WTC11 (cell line): ENCODE results near the gene THAP3. TPM values are rescaled to one million over a fixed set of nuclear protein-coding genes. Genes with fewer than 3 reads are reported as not detected.
"Not testable (repeated sequence)": the region's sequence is repeated elsewhere in the genome, so short reads cannot be mapped to it uniquely, and the experiment has no call there.

Experiments
- ATAC-seq: fragments of 200-7000 bp; cut with Tn5 transposase; 2 replicates; pipeline ENCODE4 v1.10.0; 2021; ENCODE audit warnings: mild to moderate bottlenecking, moderate library complexity
- CTCF ChIA-PET: fragments of 300-600 bp; sonication (Branson Sonifier 250); formaldehyde crosslinking; loops from one replicate; lab custom pipeline; 2021; ENCODE audit warnings: antibody characterized with exemption; lab: Charles Lee
- POLR2A ChIA-PET: fragments of 350-600 bp; sonication (Branson Sonifier 250); formaldehyde crosslinking; loops from one replicate; lab custom pipeline; 2021; ENCODE audit warnings: antibody characterized with exemption; lab: Charles Lee
- DNase-seq: peaks from one replicate; pipeline ENCODE4 v3.0.0; 2021; ENCODE audit warnings: low spot score
- H3K27ac Mint-ChIP-seq: 2 replicates; pipeline ENCODE4 v1.8.0; 2021; ENCODE audit warnings: mixed read lengths
- H3K27me3 Mint-ChIP-seq: 2 replicates; pipeline ENCODE4 v1.8.0; 2021; ENCODE audit warnings: low read depth, mild to moderate bottlenecking, moderate library complexity, mixed read lengths
- H3K36me3 Mint-ChIP-seq: 2 replicates; pipeline ENCODE4 v1.8.0; 2021; ENCODE audit warnings: mixed read lengths
- H3K4me1 Mint-ChIP-seq: 2 replicates; pipeline ENCODE4 v1.8.0; 2022; ENCODE audit warnings: mixed read lengths
- H3K4me3 Mint-ChIP-seq: 2 replicates; pipeline ENCODE4 v1.8.0; 2021; ENCODE audit warnings: mild to moderate bottlenecking, moderate library complexity, mixed read lengths
- H3K9me3 Mint-ChIP-seq: 2 replicates; pipeline ENCODE4 v1.8.0; 2021; ENCODE audit warnings: mixed read lengths
- ELF4 ChIP-seq: sonication (generic); formaldehyde crosslinking; IDR thresholded peaks from 2 replicates; pipeline ENCODE4 v1.8.1; 2022; ENCODE audit warnings: low read depth, mild to moderate bottlenecking, moderate library complexity, missing genetic modification reagents
- EMX1 ChIP-seq: fragments of 250-450 bp; sonication (Bioruptor Pico); IDR thresholded peaks from 2 replicates; pipeline ENCODE4 v1.8.0; 2021; ENCODE audit warnings: mild to moderate bottlenecking
- FOXJ3 ChIP-seq: sonication (generic); formaldehyde crosslinking; IDR thresholded peaks from 2 replicates; pipeline ENCODE4 v1.9.0; 2021; ENCODE audit warnings: missing genetic modification reagents, mild to moderate bottlenecking, borderline replicate concordance
- GTF2I ChIP-seq: fragments of 250-450 bp; sonication (Bioruptor Pico); conservative IDR thresholded peaks from 2 replicates; pipeline ENCODE4 v1.4.0; 2021; ENCODE audit warnings: mild to moderate bottlenecking
- RORB ChIP-seq: fragments of 250-450 bp; sonication (Bioruptor Pico); IDR thresholded peaks from 2 replicates; pipeline ENCODE4 v1.9.0; 2021; ENCODE audit warnings: mild to moderate bottlenecking
- ZNF219 ChIP-seq: sonication (generic); formaldehyde crosslinking; IDR thresholded peaks from 2 replicates; pipeline ENCODE4 v1.8.0; 2023; ENCODE audit warnings: missing genetic modification reagents, mild to moderate bottlenecking, borderline replicate concordance
- ZNF671 ChIP-seq: fragments of 250-450 bp; sonication (Bioruptor Pico); IDR thresholded peaks from 2 replicates; pipeline ENCODE4 v1.8.0; 2021; ENCODE audit warnings: mild to moderate bottlenecking
- total RNA-seq: library from RNA; stranded (reverse); gene quantifications from 3 replicates; pipeline ENCODE4 v1.2.3, GENCODE V29; 2021
- TF ChIP-seq, protein P1 (sequence below): fragments of 250-450 bp; sonication (Bioruptor Pico); IDR thresholded peaks from 2 replicates; pipeline ENCODE4 v1.8.0; 2021; ENCODE audit warnings: mild to moderate bottlenecking
- TF ChIP-seq, protein P2 (sequence below): sonication (generic); formaldehyde crosslinking; IDR thresholded peaks from 2 replicates; pipeline ENCODE4 v1.8.1; 2023; ENCODE audit warnings: mild to moderate bottlenecking, missing genetic modification reagents
- TF ChIP-seq, protein P3 (sequence below): sonication (generic); formaldehyde crosslinking; IDR thresholded peaks from 2 replicates; pipeline ENCODE4 v1.8.1; 2022; ENCODE audit warnings: mild to moderate bottlenecking, moderate library complexity, missing genetic modification reagents
- TF ChIP-seq, protein P4 (sequence below): sonication (generic); formaldehyde crosslinking; IDR thresholded peaks from 2 replicates; pipeline ENCODE4 v1.8.1; 2022; ENCODE audit warnings: low read depth, mild to moderate bottlenecking, moderate library complexity, missing genetic modification reagents, borderline replicate concordance
- TF ChIP-seq, protein P5 (sequence below): sonication (generic); formaldehyde crosslinking; IDR thresholded peaks from 2 replicates; pipeline ENCODE4 v1.8.0; 2023; ENCODE audit warnings: mild to moderate bottlenecking, missing genetic modification reagents

THAP3 gene
- total RNA-seq, 1 experiment from 2014 or later = 14.8 TPM

DNA sequence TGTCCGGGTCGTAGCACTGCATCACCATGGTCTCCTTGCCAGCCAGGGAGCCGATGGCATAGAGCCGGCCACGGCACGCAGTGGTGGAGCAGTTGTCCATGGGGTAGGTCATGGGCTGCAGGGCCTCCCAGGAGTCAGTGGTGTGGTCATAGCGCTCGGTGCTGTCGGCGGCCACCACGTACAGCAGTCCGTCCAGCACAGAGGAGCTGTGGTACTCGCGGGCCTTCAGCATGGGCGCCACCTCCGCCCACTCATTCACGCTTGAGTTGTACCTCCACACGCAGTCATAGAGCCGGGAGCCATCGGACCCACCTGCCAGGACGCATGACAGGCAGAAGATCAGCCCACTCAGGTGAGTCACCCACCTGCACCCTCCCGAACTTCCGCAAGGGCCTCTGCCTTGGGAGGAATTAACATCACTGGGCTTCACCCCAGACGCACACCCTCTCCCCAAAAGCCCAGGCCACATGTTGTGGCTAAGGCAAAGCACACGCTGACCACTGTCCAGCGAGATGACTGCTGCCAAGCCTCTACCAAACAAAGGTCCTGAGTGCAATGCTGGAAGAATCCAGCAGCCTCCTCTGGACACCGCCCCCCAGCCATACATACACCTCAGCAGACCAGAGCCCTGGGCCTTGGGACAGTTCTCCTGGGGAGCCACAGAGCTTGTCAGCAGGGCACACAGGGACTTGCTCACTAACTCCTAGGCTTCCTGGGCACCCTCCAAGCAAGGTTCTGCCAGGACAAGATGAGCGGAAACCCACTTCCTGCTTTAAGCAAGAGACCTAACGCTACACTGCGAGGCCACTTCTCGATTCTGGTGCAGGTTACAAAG, 25.3 kb upstream of the THAP3 start:
- Mint-ChIP-seq H3K4me1 (peaks cover 22% of the 10 kb centered on the region), H3K27me3 (no peaks in the 10 kb centered on the region; the same call in 1 of the 2 replicates), H3K9me3 (no peaks in the 10 kb centered on the region), H3K36me3 (peaks cover 21% of the 10 kb centered on the region), H3K27ac (no peak overlapping the region), H3K4me3 (no peak overlapping the region)
- ATAC-seq (no peak), DNase-seq (no peak)
- CTCF ChIA-PET = interaction anchor here (1.1 to 1.4 kb wide), 2 partner anchors 17 to 45 kb away, joined by 3 to 7 read pairs; partner anchors contain the start of genes NOL9 and TAS1R1
- POLR2A ChIA-PET = no interaction called here
- no peak for TF ChIP-seq GTF2I
- TF ChIP-seq ZNF219 = no peak
- TF ChIP-seq ZNF671 = no peak
- TF ChIP-seq, protein P1, sequence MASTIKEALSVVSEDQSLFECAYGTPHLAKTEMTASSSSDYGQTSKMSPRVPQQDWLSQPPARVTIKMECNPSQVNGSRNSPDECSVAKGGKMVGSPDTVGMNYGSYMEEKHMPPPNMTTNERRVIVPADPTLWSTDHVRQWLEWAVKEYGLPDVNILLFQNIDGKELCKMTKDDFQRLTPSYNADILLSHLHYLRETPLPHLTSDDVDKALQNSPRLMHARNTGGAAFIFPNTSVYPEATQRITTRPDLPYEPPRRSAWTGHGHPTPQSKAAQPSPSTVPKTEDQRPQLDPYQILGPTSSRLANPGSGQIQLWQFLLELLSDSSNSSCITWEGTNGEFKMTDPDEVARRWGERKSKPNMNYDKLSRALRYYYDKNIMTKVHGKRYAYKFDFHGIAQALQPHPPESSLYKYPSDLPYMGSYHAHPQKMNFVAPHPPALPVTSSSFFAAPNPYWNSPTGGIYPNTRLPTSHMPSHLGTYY (CRISPR knock-in tag) = no peak
- TF ChIP-seq FOXJ3 (CRISPR knock-in tag) = no peak
- TF ChIP-seq ELF4 (CRISPR knock-in tag) = no peak
- TF ChIP-seq, protein P2, sequence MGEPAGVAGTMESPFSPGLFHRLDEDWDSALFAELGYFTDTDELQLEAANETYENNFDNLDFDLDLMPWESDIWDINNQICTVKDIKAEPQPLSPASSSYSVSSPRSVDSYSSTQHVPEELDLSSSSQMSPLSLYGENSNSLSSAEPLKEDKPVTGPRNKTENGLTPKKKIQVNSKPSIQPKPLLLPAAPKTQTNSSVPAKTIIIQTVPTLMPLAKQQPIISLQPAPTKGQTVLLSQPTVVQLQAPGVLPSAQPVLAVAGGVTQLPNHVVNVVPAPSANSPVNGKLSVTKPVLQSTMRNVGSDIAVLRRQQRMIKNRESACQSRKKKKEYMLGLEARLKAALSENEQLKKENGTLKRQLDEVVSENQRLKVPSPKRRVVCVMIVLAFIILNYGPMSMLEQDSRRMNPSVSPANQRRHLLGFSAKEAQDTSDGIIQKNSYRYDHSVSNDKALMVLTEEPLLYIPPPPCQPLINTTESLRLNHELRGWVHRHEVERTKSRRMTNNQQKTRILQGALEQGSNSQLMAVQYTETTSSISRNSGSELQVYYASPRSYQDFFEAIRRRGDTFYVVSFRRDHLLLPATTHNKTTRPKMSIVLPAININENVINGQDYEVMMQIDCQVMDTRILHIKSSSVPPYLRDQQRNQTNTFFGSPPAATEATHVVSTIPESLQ = no peak
- TF ChIP-seq, protein P3, sequence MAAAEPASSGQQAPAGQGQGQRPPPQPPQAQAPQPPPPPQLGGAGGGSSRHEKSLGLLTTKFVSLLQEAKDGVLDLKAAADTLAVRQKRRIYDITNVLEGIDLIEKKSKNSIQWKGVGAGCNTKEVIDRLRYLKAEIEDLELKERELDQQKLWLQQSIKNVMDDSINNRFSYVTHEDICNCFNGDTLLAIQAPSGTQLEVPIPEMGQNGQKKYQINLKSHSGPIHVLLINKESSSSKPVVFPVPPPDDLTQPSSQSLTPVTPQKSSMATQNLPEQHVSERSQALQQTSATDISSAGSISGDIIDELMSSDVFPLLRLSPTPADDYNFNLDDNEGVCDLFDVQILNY = no peak
- no peak for TF ChIP-seq EMX1 (CRISPR knock-in tag)
- TF ChIP-seq, protein P4, sequence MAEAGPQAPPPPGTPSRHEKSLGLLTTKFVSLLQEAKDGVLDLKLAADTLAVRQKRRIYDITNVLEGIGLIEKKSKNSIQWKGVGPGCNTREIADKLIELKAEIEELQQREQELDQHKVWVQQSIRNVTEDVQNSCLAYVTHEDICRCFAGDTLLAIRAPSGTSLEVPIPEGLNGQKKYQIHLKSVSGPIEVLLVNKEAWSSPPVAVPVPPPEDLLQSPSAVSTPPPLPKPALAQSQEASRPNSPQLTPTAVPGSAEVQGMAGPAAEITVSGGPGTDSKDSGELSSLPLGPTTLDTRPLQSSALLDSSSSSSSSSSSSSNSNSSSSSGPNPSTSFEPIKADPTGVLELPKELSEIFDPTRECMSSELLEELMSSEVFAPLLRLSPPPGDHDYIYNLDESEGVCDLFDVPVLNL = no peak
- TF ChIP-seq RORB (CRISPR knock-in tag) = no peak
- TF ChIP-seq, protein P5, sequence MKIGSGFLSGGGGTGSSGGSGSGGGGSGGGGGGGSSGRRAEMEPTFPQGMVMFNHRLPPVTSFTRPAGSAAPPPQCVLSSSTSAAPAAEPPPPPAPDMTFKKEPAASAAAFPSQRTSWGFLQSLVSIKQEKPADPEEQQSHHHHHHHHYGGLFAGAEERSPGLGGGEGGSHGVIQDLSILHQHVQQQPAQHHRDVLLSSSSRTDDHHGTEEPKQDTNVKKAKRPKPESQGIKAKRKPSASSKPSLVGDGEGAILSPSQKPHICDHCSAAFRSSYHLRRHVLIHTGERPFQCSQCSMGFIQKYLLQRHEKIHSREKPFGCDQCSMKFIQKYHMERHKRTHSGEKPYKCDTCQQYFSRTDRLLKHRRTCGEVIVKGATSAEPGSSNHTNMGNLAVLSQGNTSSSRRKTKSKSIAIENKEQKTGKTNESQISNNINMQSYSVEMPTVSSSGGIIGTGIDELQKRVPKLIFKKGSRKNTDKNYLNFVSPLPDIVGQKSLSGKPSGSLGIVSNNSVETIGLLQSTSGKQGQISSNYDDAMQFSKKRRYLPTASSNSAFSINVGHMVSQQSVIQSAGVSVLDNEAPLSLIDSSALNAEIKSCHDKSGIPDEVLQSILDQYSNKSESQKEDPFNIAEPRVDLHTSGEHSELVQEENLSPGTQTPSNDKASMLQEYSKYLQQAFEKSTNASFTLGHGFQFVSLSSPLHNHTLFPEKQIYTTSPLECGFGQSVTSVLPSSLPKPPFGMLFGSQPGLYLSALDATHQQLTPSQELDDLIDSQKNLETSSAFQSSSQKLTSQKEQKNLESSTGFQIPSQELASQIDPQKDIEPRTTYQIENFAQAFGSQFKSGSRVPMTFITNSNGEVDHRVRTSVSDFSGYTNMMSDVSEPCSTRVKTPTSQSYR (CRISPR knock-in tag) = no peak

DNA sequence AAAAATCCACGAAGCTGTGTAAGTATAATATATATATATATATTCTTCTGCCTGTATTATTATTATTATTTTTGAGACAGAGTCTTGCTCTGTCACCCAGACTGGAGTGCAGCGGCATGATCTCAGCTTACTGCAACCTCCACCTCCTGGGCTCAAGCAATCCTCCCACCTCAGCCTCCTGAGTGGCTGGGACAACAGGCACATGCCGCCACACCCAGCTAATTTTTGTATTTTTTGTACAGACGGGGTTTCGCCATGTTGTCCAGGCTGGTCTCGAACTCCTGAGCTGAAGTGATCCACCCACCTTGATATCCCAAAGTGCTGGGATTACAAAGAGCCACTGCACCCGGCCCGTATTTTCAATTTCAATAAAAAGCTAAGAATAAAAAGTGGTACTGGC, 24.7 kb upstream of the THAP3 start:
- ATAC-seq, POLR2A ChIA-PET, DNase-seq, H3K27me3 Mint-ChIP-seq, H3K27ac Mint-ChIP-seq, H3K9me3 Mint-ChIP-seq: not testable (repeated sequence)
- peaks cover 19% of the 10 kb centered on the region for H3K36me3 Mint-ChIP-seq
- H3K4me1 Mint-ChIP-seq = peaks cover 23% of the 10 kb centered on the region
- CTCF ChIA-PET = interaction anchor here (0.8 to 1.4 kb wide), 4 partner anchors 16 to 160 kb away, joined by 3 to 7 read pairs (median 4); partner anchors contain the start of genes NOL9 and TAS1R1
- H3K4me3 Mint-ChIP-seq = peak overlapping the region; percentile 80
